K562 (cell line): ENCODE measurements around the gene SEZ6L. TPM values are rescaled to one million over a fixed set of nuclear protein-coding genes. Genes with fewer than 3 reads are reported as not detected.

Experiments used
- ATAC-seq: fragments of 200-7000 bp; cut with Tn5 transposase; 3 replicates; pipeline ENCODE4 v1.9.1; 2020; ENCODE audit warnings: moderate library complexity
- BruUV-seq: library from RNA; stranded (reverse); fragments of 400-500 nt; replicated peaks from 2 replicates; lab custom pipeline; 2021; lab: Mats Ljungman, UMichigan
- CTCF ChIA-PET: fragments of 300-600 bp; formaldehyde crosslinking; extraction: SDS; loops from one replicate; lab custom pipeline; 2021; ENCODE audit warnings: low intra/inter-chr PET ratio; lab: Yijun Ruan, JAX
- POLR2A ChIA-PET: fragments of 300-600, 350-650 bp; sonication (Branson Sonifier 250); formaldehyde crosslinking; extraction: SDS; loops from one replicate; lab custom pipeline; 2021; ENCODE audit warnings: antibody characterized with exemption, inconsistent platforms; lab: Yijun Ruan, JAX
- DNase-seq, 4 experiments: peaks; one replicate each; pipeline versions ENCODE4 v3.0.0 to v3.0.0-alpha.2; 2011 to 2018; ENCODE audit warnings: low spot score in 3 of 4, mixed read lengths in 3 of 4; ENCODE audit errors: extremely low read depth in 1 of 4
- FAIRE-seq: peaks from 2 replicates; lab custom pipeline; 2011; peaks lifted over from hg19 to GRCh38; lab: Jason Lieb, UNC
- H2AFZ ChIP-seq: 2 replicates; pipeline ENCODE4 v1.6.0; 2011; ENCODE audit warnings: low read depth, low read length, control low read depth, inconsistent platforms
- H3K27ac ChIP-seq: fragments of 200-600 bp; 3 replicates; pipeline ENCODE4 v1.8.0; 2011; ENCODE audit warnings: low read depth, mild to moderate bottlenecking, control low read depth, inconsistent platforms, low read length, moderate library complexity, mixed read lengths; ENCODE audit errors: extremely low read depth
- H3K27me3 ChIP-seq, 2 experiments: fragments of 300-600 bp in 1 of 2; 2 replicates in 1 of 2; 3 replicates in 1 of 2; pipeline versions ENCODE4 v1.6.0 to v1.8.0; 2011; ENCODE audit warnings: inconsistent platforms in 2 of 2, low read length in 2 of 2, mild to moderate bottlenecking in 1 of 2, mixed read lengths in 1 of 2, moderate library complexity in 1 of 2; ENCODE audit not compliant: control insufficient read depth in 2 of 2, insufficient read depth in 2 of 2
- H3K36me3 ChIP-seq: fragments of 300-600 bp; 3 replicates; pipeline ENCODE4 v1.8.0; 2011; ENCODE audit warnings: mild to moderate bottlenecking, low read length, inconsistent platforms; ENCODE audit not compliant: control insufficient read depth, insufficient read depth
- H3K4me1 ChIP-seq, 2 experiments: fragments of 200-600 bp in 1 of 2; replicated peaks in 1 of 2; 2 replicates in 1 of 2; 3 replicates in 1 of 2; pipeline versions ENCODE4 v1.5.1 to v1.8.0; 2011; ENCODE audit warnings: inconsistent platforms in 2 of 2, low read length in 2 of 2, mild to moderate bottlenecking in 1 of 2, mixed read lengths in 1 of 2, moderate library complexity in 1 of 2; ENCODE audit not compliant: control insufficient read depth in 2 of 2, insufficient read depth in 2 of 2
- H3K4me2 ChIP-seq: 2 replicates; pipeline ENCODE4 v1.6.1; 2011; ENCODE audit warnings: low read length, control low read depth, inconsistent platforms, mixed read lengths; ENCODE audit not compliant: insufficient read depth
- H3K4me3 ChIP-seq: fragments of 200-600 bp; sonication (generic), shearing (Covaris generic); 2 replicates; pipeline ENCODE4 v1.5.1; 2016; ENCODE audit warnings: control low read depth, inconsistent platforms
- H3K79me2 ChIP-seq: fragments of 200-600 bp; 3 replicates; pipeline ENCODE4 v1.8.0; 2011; ENCODE audit warnings: low read length, inconsistent platforms; ENCODE audit not compliant: control insufficient read depth, insufficient read depth
- H3K9ac ChIP-seq, 2 experiments: 2 replicates each; pipeline versions ENCODE4 v1.6.0 to v1.6.1; 2011; ENCODE audit warnings: low read depth in 2 of 2, low read length in 2 of 2, control low read depth in 1 of 2, inconsistent platforms in 1 of 2, mild to moderate bottlenecking in 1 of 2, mixed read lengths in 1 of 2; ENCODE audit not compliant: insufficient read depth in 1 of 2
- H3K9me1 ChIP-seq: one replicate; pipeline ENCODE4 v1.6.0; 2011; ENCODE audit warnings: inconsistent platforms, mild to moderate bottlenecking, low read length, moderate library complexity; ENCODE audit not compliant: control insufficient read depth, insufficient read depth
- H3K9me3 ChIP-seq: replicated peaks from 2 replicates; pipeline ENCODE4 v1.5.1; 2011; ENCODE audit warnings: low read depth, low read length, inconsistent platforms; ENCODE audit not compliant: control insufficient read depth, insufficient read depth
- H4K20me1 ChIP-seq: replicated peaks from 2 replicates; pipeline ENCODE4 v1.6.1; 2011; ENCODE audit warnings: low read length, inconsistent platforms, mixed read lengths; ENCODE audit not compliant: control insufficient read depth, insufficient read depth
- HLTF ChIP-seq: fragments of 450-650 bp; IDR thresholded peaks from 2 replicates; pipeline ENCODE4 v1.6.1; 2016
- RBM25 ChIP-seq: fragments of 200-400 bp; formaldehyde crosslinking; IDR thresholded peaks from 2 replicates; pipeline ENCODE4 v1.6.1; 2018; ENCODE audit warnings: low read length, low read depth, moderate library complexity; ENCODE audit not compliant: severe bottlenecking
- ZNF23 ChIP-seq: fragments of 250-450 bp; sonication (Bioruptor Pico); IDR thresholded peaks from 2 replicates; pipeline ENCODE4 v1.4.0; 2020; ENCODE audit warnings: mild to moderate bottlenecking
- ZNF239 ChIP-seq: fragments of 250-450 bp; sonication (Bioruptor Pico); IDR thresholded peaks from 2 replicates; pipeline ENCODE4 v1.4.0; 2020; ENCODE audit warnings: mild to moderate bottlenecking
- ZNF263 ChIP-seq: sonication (generic); formaldehyde crosslinking; IDR thresholded peaks from 2 replicates; pipeline ENCODE4 v1.8.0; 2022; ENCODE audit warnings: mild to moderate bottlenecking, missing genetic modification reagents, borderline replicate concordance
- WGBS: fragments of 100-300 bp; shearing (Covaris generic); methylation state at CpG from one replicate; pipeline ENCODE4 v1.1.6; 2016; ENCODE audit warnings: low coverage, mixed read lengths; ENCODE audit not compliant: insufficient coverage; ENCODE audit errors: missing lambda C conversion rate; 5-methylcytosine and 5-hydroxymethylcytosine counted together
- in situ Hi-C: fragments of 300-500 bp; cut with MboI; formaldehyde crosslinking; loops from 4 replicates; pipeline ENCODE4 v1.15.0; 2018; ENCODE audit warnings: inconsistent platforms, mixed read lengths
- intact Hi-C: fragments of 100-400 bp; cut with micrococcal nuclease; formaldehyde crosslinking; loops from 2 replicates; pipeline ENCODE4 v1.14.2; 2022
- polyA plus RNA-seq, 8 experiments: library from polyadenylated mRNA; depleted of rRNA in 4 of 8; stranded (reverse) in 5 of 8; unstranded in 3 of 8; fragments of >200 nt; fragmentation: Nextera tagmentation in 2 of 8; fragmentation: Illumina TruSeq in 1 of 8; extraction: Ambion mirVana in 2 of 8; extraction: Trizol in 1 of 8; gene quantifications; 2 replicates each; pipeline versions ENCODE4 v1.2.1 to v1.2.3, GENCODE V29; 2011 to 2014; ENCODE audit warnings: inconsistent platforms in 1 of 8, missing spikeins in 1 of 8
- total RNA-seq, 7 experiments: library from RNA; depleted of rRNA in 6 of 7; stranded (reverse); fragments of >200 nt in 6 of 7; fragmentation: Illumina TruSeq in 2 of 7; extraction: Trizol in 2 of 7; gene quantifications; 2 replicates each; pipeline versions ENCODE4 v1.2.1 to v1.2.3, GENCODE V29; 2011 to 2021; ENCODE audit warnings: low replicate concordance in 1 of 7
- TF ChIP-seq, protein P1 (sequence below), 2 experiments: fragments of 450-650 bp in 1 of 2; sonication (generic) in 1 of 2; formaldehyde crosslinking in 1 of 2; IDR thresholded peaks in 1 of 2; conservative IDR thresholded peaks in 1 of 2; 2 replicates each; pipeline versions ENCODE4 v1.6.1 to v1.8.1; 2016 to 2023; ENCODE audit warnings: mild to moderate bottlenecking in 2 of 2, moderate library complexity in 2 of 2, inconsistent platforms in 1 of 2, missing genetic modification reagents in 1 of 2
- TF ChIP-seq, protein P2 (sequence below): sonication (generic); formaldehyde crosslinking; IDR thresholded peaks from 2 replicates; pipeline ENCODE4 v1.8.1; 2023; ENCODE audit warnings: mild to moderate bottlenecking, missing genetic modification reagents

SEZ6L gene
- total and polyA plus RNA-seq, 9 of the 15 experiments (the other 6 are each of a cell fraction or from before 2014, with no cell fraction given): not detected

DNA sequence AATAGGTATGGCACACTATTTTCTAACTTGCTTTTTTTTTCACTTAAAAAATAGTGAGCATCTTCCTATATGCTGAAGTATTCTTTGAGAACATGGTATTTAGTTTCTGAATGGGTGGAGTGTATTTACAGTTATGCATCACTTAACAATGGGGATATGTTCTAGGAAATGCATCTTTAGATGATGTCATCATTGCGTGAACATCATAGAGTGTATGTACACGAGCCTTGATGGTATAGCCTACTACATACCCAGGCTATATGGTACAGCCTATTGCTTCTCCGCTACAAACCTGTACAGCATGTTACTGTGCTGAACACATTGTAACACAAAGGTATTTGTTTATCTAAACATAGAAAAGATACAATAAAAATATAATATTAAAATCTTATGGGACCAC lies 135.5 kb downstream of the SEZ6L start:
- Histone ChIP-seq H3K36me3 (no peaks in the 10 kb centered on the region), H3K9me1 (no peaks in the 10 kb centered on the region), H3K9me3 (no peaks in the 10 kb centered on the region), H3K9ac (no peak overlapping the region), H3K4me1 (no peaks in the 10 kb centered on the region), H3K4me3 (no peak overlapping the region), H3K4me2 (no peak overlapping the region), H3K79me2 (no peaks in the 10 kb centered on the region), H4K20me1 (no peaks in the 10 kb centered on the region), H3K27me3 (no peaks in the 10 kb centered on the region), H3K27ac (no peak overlapping the region), H2AFZ (no peak overlapping the region)
- FAIRE-seq: no peak
- 0% methylated on average over 3 of the region's 3 CpGs for WGBS
- DNase-seq: no peak
- intact Hi-C loops (no loop called here), in situ Hi-C loops (no loop called here)
- no peak for TF ChIP-seq ZNF263 (CRISPR knock-in tag)
- TF ChIP-seq, protein P1, sequence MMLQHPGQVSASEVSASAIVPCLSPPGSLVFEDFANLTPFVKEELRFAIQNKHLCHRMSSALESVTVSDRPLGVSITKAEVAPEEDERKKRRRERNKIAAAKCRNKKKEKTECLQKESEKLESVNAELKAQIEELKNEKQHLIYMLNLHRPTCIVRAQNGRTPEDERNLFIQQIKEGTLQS (IDR thresholded peaks at IDR 0.05): peak; percentile 39; the same call in 1 of the 2 replicates
- TF ChIP-seq, protein P1 (CRISPR knock-in tag; conservative IDR thresholded peaks at IDR 0.05): no peak
- ChIA-PET POLR2A (no interaction called here), CTCF (no interaction called here)
- ATAC-seq: no peak
- no TSS peak for BruUV-seq

DNA sequence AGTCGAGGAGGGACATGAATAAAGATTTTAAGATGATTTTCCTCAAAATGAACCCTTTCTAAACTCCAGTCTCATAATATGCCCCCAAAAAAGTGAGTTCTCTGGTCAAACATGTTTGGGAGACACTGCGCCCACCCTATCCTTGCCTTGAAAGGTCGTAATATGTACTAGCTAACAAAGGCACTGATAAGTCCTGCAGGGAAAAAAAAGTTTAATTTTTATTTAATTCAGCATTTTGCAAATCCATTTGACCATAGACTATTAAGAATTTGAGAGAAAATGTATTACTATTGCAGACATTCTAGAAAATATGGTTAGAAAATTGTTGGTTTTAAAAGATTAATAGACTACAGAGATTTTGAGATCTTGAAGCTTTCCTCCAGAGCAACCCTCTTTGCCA lies 139.2 kb downstream of the SEZ6L start:
- Histone ChIP-seq H3K4me3 (no peak overlapping the region), H3K27me3 (peaks cover 9 to 23% of the 10 kb centered on the region in 2 experiments; a peak in 2 of 5 replicates), H3K9ac (no peak overlapping the region), H3K4me1 (no peaks in the 10 kb centered on the region)
- no peak for FAIRE-seq
- in situ Hi-C loops (no loop called here), intact Hi-C loops (no loop called here)
- CTCF ChIA-PET: no interaction called here
- DNase-seq: no peak
- no TSS peak for BruUV-seq
- no peak for TF ChIP-seq HLTF
- TF ChIP-seq, protein P2, sequence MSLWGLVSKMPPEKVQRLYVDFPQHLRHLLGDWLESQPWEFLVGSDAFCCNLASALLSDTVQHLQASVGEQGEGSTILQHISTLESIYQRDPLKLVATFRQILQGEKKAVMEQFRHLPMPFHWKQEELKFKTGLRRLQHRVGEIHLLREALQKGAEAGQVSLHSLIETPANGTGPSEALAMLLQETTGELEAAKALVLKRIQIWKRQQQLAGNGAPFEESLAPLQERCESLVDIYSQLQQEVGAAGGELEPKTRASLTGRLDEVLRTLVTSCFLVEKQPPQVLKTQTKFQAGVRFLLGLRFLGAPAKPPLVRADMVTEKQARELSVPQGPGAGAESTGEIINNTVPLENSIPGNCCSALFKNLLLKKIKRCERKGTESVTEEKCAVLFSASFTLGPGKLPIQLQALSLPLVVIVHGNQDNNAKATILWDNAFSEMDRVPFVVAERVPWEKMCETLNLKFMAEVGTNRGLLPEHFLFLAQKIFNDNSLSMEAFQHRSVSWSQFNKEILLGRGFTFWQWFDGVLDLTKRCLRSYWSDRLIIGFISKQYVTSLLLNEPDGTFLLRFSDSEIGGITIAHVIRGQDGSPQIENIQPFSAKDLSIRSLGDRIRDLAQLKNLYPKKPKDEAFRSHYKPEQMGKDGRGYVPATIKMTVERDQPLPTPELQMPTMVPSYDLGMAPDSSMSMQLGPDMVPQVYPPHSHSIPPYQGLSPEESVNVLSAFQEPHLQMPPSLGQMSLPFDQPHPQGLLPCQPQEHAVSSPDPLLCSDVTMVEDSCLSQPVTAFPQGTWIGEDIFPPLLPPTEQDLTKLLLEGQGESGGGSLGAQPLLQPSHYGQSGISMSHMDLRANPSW (CRISPR knock-in tag): no peak
- no peak for TF ChIP-seq ZNF23 (CRISPR knock-in tag)
- peak; percentile 94 for TF ChIP-seq ZNF239 (CRISPR knock-in tag)
- TF ChIP-seq RBM25: peak; percentile 76
- TF ChIP-seq, all 486 proteins: peak for 2
- Histone ChIP-seq H3K9me3 (no peaks in the 10 kb centered on the region), H4K20me1 (no peaks in the 10 kb centered on the region), H3K36me3 (no peaks in the 10 kb centered on the region), H3K4me2 (no peak overlapping the region), H2AFZ (no peak overlapping the region), H3K79me2 (no peaks in the 10 kb centered on the region), H3K27ac (no peak overlapping the region), H3K9me1 (no peaks in the 10 kb centered on the region)
- POLR2A ChIA-PET: interaction anchor here (0.7 kb wide), 1 partner anchor 158 kb away, joined by 4 read pairs; no protein-coding TSS in a partner anchor
- no peak for ATAC-seq
- WGBS: 2% methylated on average over 3 of the region's 3 CpGs
